Stimulated activated naive B cell treated with anti-CD40 and anti-IgM and Interleukin-4, amounts not matched to agents 10 μg/mL and 1 μg/mL and 100 μg/mL, for 72 hours (primary cell): ENCODE data around the gene TMPRSS11A.

Experiments used
- ATAC-seq, 2 donors: fragments of 150-1000 bp; cut with Tn5 transposase; replicated peaks; 2 replicates each; pipeline ENCODE4 v1.10.0; 2021; ENCODE audit warnings: moderate library complexity in 1 of 2
- DNase-seq: peaks from one replicate; pipeline ENCODE4 v3.0.0; 2021
- H3K27ac Mint-ChIP-seq: one replicate; pipeline ENCODE4 v1.8.0; 2022; ENCODE audit warnings: mild to moderate bottlenecking, mixed read lengths
- H3K27me3 Mint-ChIP-seq, 2 donors: one replicate each; pipeline ENCODE4 v1.8.0; 2022; ENCODE audit warnings: mixed read lengths in 2 of 2
- H3K36me3 Mint-ChIP-seq, 2 donors: one replicate each; pipeline ENCODE4 v1.8.0; 2022; ENCODE audit warnings: mixed read lengths in 2 of 2, mild to moderate bottlenecking in 1 of 2
- H3K4me1 Mint-ChIP-seq, 2 donors: one replicate each; pipeline ENCODE4 v1.8.0; 2022; ENCODE audit warnings: mixed read lengths in 2 of 2, mild to moderate bottlenecking in 1 of 2
- H3K4me3 Mint-ChIP-seq, 2 donors: one replicate each; pipeline ENCODE4 v1.8.0; 2022; ENCODE audit warnings: mild to moderate bottlenecking in 2 of 2, mixed read lengths in 2 of 2, moderate library complexity in 1 of 2
- H3K9me3 Mint-ChIP-seq, 2 donors: one replicate each; pipeline ENCODE4 v1.8.0; 2022; ENCODE audit warnings: mixed read lengths in 2 of 2, mild to moderate bottlenecking in 1 of 2

TMPRSS11A gene

GRCh38 chr4:67933038-67933437 lies 30.3 kb downstream of the TMPRSS11A start:
- Mint-ChIP-seq H3K36me3 (no peaks in the 10 kb centered on the region), H3K4me3 (no peak overlapping the region), H3K27ac (no peak overlapping the region), H3K4me1 (peaks cover 5% of the 10 kb centered on the region in 2 donors), H3K27me3 (no peaks in the 10 kb centered on the region), H3K9me3 (peaks cover 0 to under 1% of the 10 kb centered on the region in 2 donors)
- DNase-seq = no peak
- no peak for ATAC-seq

- H3K27me3 Mint-ChIP-seq = no peaks in the 10 kb centered on the region
- H3K4me3 Mint-ChIP-seq = no peak overlapping the region
- H3K9me3 Mint-ChIP-seq = no peaks in the 10 kb centered on the region
- DNase-seq (no peak), ATAC-seq (no peak)
- H3K27ac Mint-ChIP-seq = no peak overlapping the region
- no peaks in the 10 kb centered on the region for H3K36me3 Mint-ChIP-seq
- H3K4me1 Mint-ChIP-seq = peaks cover 5% of the 10 kb centered on the region in 2 donors
These were observed 32.0 kb downstream of the TMPRSS11A start for GRCh38 chr4:67931256-67931655.

- H3K27ac Mint-ChIP-seq = no peak overlapping the region
- H3K27me3 Mint-ChIP-seq = no peaks in the 10 kb centered on the region
- DNase-seq (no peak), ATAC-seq (no peak)
- no peaks in the 10 kb centered on the region for H3K36me3 Mint-ChIP-seq
- H3K4me3 Mint-ChIP-seq = no peak overlapping the region
- H3K4me1 Mint-ChIP-seq = peaks cover 3 to 5% of the 10 kb centered on the region in 2 donors
- peaks cover 1% of the 10 kb centered on the region in 2 donors for H3K9me3 Mint-ChIP-seq
These were observed 33.9 kb downstream of the TMPRSS11A start for GRCh38 chr4:67929426-67929825.

GRCh38 chr4:67928546-67928945 lies 34.7 kb downstream of the TMPRSS11A start:
- peaks cover 3 to 5% of the 10 kb centered on the region in 2 donors for H3K4me1 Mint-ChIP-seq
- DNase-seq (no peak), ATAC-seq (peak; percentile 33 to 50)
- H3K9me3 Mint-ChIP-seq = peaks cover 4 to 5% of the 10 kb centered on the region in 2 donors
- H3K27me3 Mint-ChIP-seq = no peaks in the 10 kb centered on the region
- no peak overlapping the region for H3K4me3 Mint-ChIP-seq
- no peaks in the 10 kb centered on the region for H3K36me3 Mint-ChIP-seq
- H3K27ac Mint-ChIP-seq = no peak overlapping the region

- no peak for ATAC-seq
- Mint-ChIP-seq H3K36me3 (no peaks in the 10 kb centered on the region), H3K9me3 (peaks cover 4 to 5% of the 10 kb centered on the region in 2 donors), H3K4me3 (no peak overlapping the region), H3K4me1 (peaks cover 3 to 5% of the 10 kb centered on the region in 2 donors), H3K27ac (no peak overlapping the region), H3K27me3 (no peaks in the 10 kb centered on the region)
- DNase-seq = no peak
These were observed 36.0 kb downstream of the TMPRSS11A start for GRCh38 chr4:67927251-67927650.

- Mint-ChIP-seq H3K27me3 (no peaks in the 10 kb centered on the region), H3K4me3 (no peak overlapping the region), H3K9me3 (peaks cover 4 to 5% of the 10 kb centered on the region in 2 donors), H3K27ac (no peak overlapping the region), H3K4me1 (peaks cover 3 to 5% of the 10 kb centered on the region in 2 donors), H3K36me3 (no peaks in the 10 kb centered on the region)
- ATAC-seq = no peak
- DNase-seq = no peak
These were observed 36.8 kb downstream of the TMPRSS11A start for GRCh38 chr4:67926485-67926884.

- Mint-ChIP-seq H3K27ac (no peak overlapping the region), H3K4me1 (no peaks in the 10 kb centered on the region), H3K27me3 (no peaks in the 10 kb centered on the region), H3K9me3 (peaks cover 4 to 5% of the 10 kb centered on the region in 2 donors), H3K36me3 (no peaks in the 10 kb centered on the region), H3K4me3 (no peak overlapping the region)
- ATAC-seq = no peak
- DNase-seq = no peak
These were observed 40.6 kb downstream of the TMPRSS11A start for GRCh38 chr4:67922697-67923096.

GRCh38 chr4:67918428-67918827 lies 44.9 kb downstream of the TMPRSS11A start:
- Mint-ChIP-seq H3K4me1 (no peaks in the 10 kb centered on the region), H3K4me3 (no peak overlapping the region), H3K27ac (no peak overlapping the region), H3K9me3 (no peaks in the 10 kb centered on the region), H3K27me3 (no peaks in the 10 kb centered on the region), H3K36me3 (no peaks in the 10 kb centered on the region)
- DNase-seq (no peak), ATAC-seq (peak in 1 of 2 donors; percentile 34)

- no peaks in the 10 kb centered on the region for H3K4me1 Mint-ChIP-seq
- DNase-seq = no peak
- no peak overlapping the region for H3K4me3 Mint-ChIP-seq
- no peak for ATAC-seq
- no peaks in the 10 kb centered on the region for H3K9me3 Mint-ChIP-seq
- no peak overlapping the region for H3K27ac Mint-ChIP-seq
- H3K36me3 Mint-ChIP-seq = no peaks in the 10 kb centered on the region
- H3K27me3 Mint-ChIP-seq = no peaks in the 10 kb centered on the region
These were observed 47.8 kb downstream of the TMPRSS11A start for GRCh38 chr4:67915400-67915966.

- Mint-ChIP-seq H3K9me3 (no peaks in the 10 kb centered on the region), H3K4me1 (no peaks in the 10 kb centered on the region), H3K27ac (no peak overlapping the region), H3K4me3 (no peak overlapping the region), H3K27me3 (no peaks in the 10 kb centered on the region), H3K36me3 (no peaks in the 10 kb centered on the region)
- DNase-seq (no peak), ATAC-seq (no peak)
These were observed 51.2 kb downstream of the TMPRSS11A start for GRCh38 chr4:67912080-67912479.

- Mint-ChIP-seq H3K27me3 (no peaks in the 10 kb centered on the region), H3K4me1 (no peaks in the 10 kb centered on the region), H3K36me3 (no peaks in the 10 kb centered on the region), H3K9me3 (no peaks in the 10 kb centered on the region), H3K4me3 (no peak overlapping the region), H3K27ac (no peak overlapping the region)
- DNase-seq (no peak), ATAC-seq (no peak)
These were observed 51.7 kb downstream of the TMPRSS11A start for GRCh38 chr4:67911638-67912037.

- no peaks in the 10 kb centered on the region for H3K4me1 Mint-ChIP-seq
- DNase-seq (no peak), ATAC-seq (no peak)
- H3K9me3 Mint-ChIP-seq = peaks cover under 1 to 1% of the 10 kb centered on the region in 2 donors
- no peaks in the 10 kb centered on the region for H3K27me3 Mint-ChIP-seq
- no peak overlapping the region for H3K27ac Mint-ChIP-seq
- no peak overlapping the region for H3K4me3 Mint-ChIP-seq
- H3K36me3 Mint-ChIP-seq = no peaks in the 10 kb centered on the region
These were observed 52.2 kb downstream of the TMPRSS11A start for GRCh38 chr4:67911141-67911540.

- Mint-ChIP-seq H3K36me3 (peaks cover 0 to 6% of the 10 kb centered on the region in 2 donors), H3K9me3 (peaks cover 7% of the 10 kb centered on the region in 2 donors), H3K27me3 (no peaks in the 10 kb centered on the region), H3K4me3 (no peak overlapping the region), H3K4me1 (no peaks in the 10 kb centered on the region), H3K27ac (no peak overlapping the region)
- DNase-seq (no peak), ATAC-seq (no peak)
These were observed 52.7 kb downstream of the TMPRSS11A start for GRCh38 chr4:67910585-67910905.

GRCh38 chr4:67909905-67910584 lies 53.2 kb downstream of the TMPRSS11A start:
- DNase-seq = no peak
- no peak overlapping the region for H3K27ac Mint-ChIP-seq

GRCh38 chr4:67907650-67908049 lies 55.6 kb downstream of the TMPRSS11A start:
- no peak overlapping the region for H3K4me3 Mint-ChIP-seq
- H3K4me1 Mint-ChIP-seq = no peaks in the 10 kb centered on the region
- DNase-seq (no peak), ATAC-seq (no peak)
- H3K27me3 Mint-ChIP-seq = no peaks in the 10 kb centered on the region
- peaks cover 7 to 8% of the 10 kb centered on the region in 2 donors for H3K9me3 Mint-ChIP-seq
- no peak overlapping the region for H3K27ac Mint-ChIP-seq
- H3K36me3 Mint-ChIP-seq = peaks cover 0 to 6% of the 10 kb centered on the region in 2 donors

More at GRCh38 chr4:67909905-67910584, 53.2 kb downstream of the TMPRSS11A start:
- H3K9me3 Mint-ChIP-seq = peaks cover 7% of the 10 kb centered on the region in 2 donors
- peaks cover 0 to 6% of the 10 kb centered on the region in 2 donors for H3K36me3 Mint-ChIP-seq
- no peak overlapping the region for H3K4me3 Mint-ChIP-seq
- H3K27me3 Mint-ChIP-seq = no peaks in the 10 kb centered on the region
- no peaks in the 10 kb centered on the region for H3K4me1 Mint-ChIP-seq
- no peak for ATAC-seq
